GM12872 (cell line): Measurements from ENCODE around the gene CYP2J2.

Experiments
- CTCF ChIP-seq: IDR thresholded peaks from 3 replicates; pipeline ENCODE4 v1.5.1; 2011; ENCODE audit warnings: low read depth, mild to moderate bottlenecking, low read length, moderate library complexity; ENCODE audit not compliant: insufficient read depth

The CYP2J2 gene

GRCh38 chr1:59926381-59927123, at the start of gene CYP2J2:
Gene CYP2J2 (minus strand): TSS chr1:59926773. CDS start chr1:59926746, 27 bp downstream.
- no peak for TF ChIP-seq CTCF

- TF ChIP-seq CTCF = no peak
These were observed 47.1 kb upstream of the CYP2J2 start for GRCh38 chr1:59973719-59974118.

- TF ChIP-seq CTCF = no peak
These were observed 45.8 kb upstream of the CYP2J2 start for GRCh38 chr1:59972216-59972927.

GRCh38 chr1:59971464-59971911, 44.9 kb upstream of the CYP2J2 start:
- peak; percentile 93 for TF ChIP-seq CTCF

- TF ChIP-seq CTCF = no peak
These were observed 41.2 kb upstream of the CYP2J2 start for GRCh38 chr1:59967780-59968179.

- TF ChIP-seq CTCF = no peak
These were observed 40.6 kb upstream of the CYP2J2 start for GRCh38 chr1:59967141-59967697.

- no peak for TF ChIP-seq CTCF
These were observed 25.5 kb upstream of the CYP2J2 start for GRCh38 chr1:59952065-59952464.
